KMS-11 (cell line): ENCODE results near the gene PGBD5.

Source experiments
- H2AFZ ChIP-seq: fragments of 200-600 bp; sonication (generic); 2 replicates; pipeline ENCODE4 v1.6.1; 2016; ENCODE audit warnings: antibody characterized with exemption, mixed run types, low read depth
- H3K27ac ChIP-seq: fragments of 200-600 bp; sonication (generic); 2 replicates; pipeline ENCODE4 v1.6.1; 2016; ENCODE audit warnings: mild to moderate bottlenecking, mixed run types
- H3K27me3 ChIP-seq: fragments of 200-600 bp; sonication (generic); 2 replicates; pipeline ENCODE4 v1.6.1; 2017; ENCODE audit warnings: mild to moderate bottlenecking, low read depth, mixed run types, moderate library complexity; ENCODE audit not compliant: insufficient read depth
- H3K36me3 ChIP-seq: fragments of 200-600 bp; sonication (generic); 2 replicates; pipeline ENCODE4 v1.6.1; 2017; ENCODE audit warnings: mild to moderate bottlenecking, mixed run types; ENCODE audit not compliant: insufficient read depth
- H3K4me1 ChIP-seq: fragments of 200-600 bp; sonication (generic); 2 replicates; pipeline ENCODE4 v1.6.1; 2016; ENCODE audit warnings: mild to moderate bottlenecking, low read depth, mixed run types; ENCODE audit not compliant: poor library complexity, severe bottlenecking
- H3K4me2 ChIP-seq: fragments of 200-600 bp; sonication (generic); 2 replicates; pipeline ENCODE4 v1.7.0; 2016; ENCODE audit warnings: mild to moderate bottlenecking, mixed run types
- H3K4me3 ChIP-seq: fragments of 200-600 bp; sonication (generic); IDR thresholded peaks from 2 replicates; pipeline ENCODE4 v1.6.1; 2017; ENCODE audit warnings: low read depth, low read length, mixed read lengths; ENCODE audit not compliant: insufficient read depth
- H3K79me2 ChIP-seq: fragments of 200-600 bp; sonication (generic); 2 replicates; pipeline ENCODE4 v1.6.1; 2016; ENCODE audit warnings: low read depth, mixed run types; ENCODE audit not compliant: insufficient read depth
- H3K9ac ChIP-seq: fragments of 200-600 bp; sonication (generic); 2 replicates; pipeline ENCODE4 v1.6.1; 2016; ENCODE audit warnings: mild to moderate bottlenecking, mixed run types
- H4K20me1 ChIP-seq: fragments of 200-600 bp; sonication (generic); 2 replicates; pipeline ENCODE4 v1.6.1; 2016; ENCODE audit warnings: mild to moderate bottlenecking, mixed run types; ENCODE audit not compliant: insufficient read depth
- TF ChIP-seq, protein P1 (sequence below): fragments of 200-600 bp; sonication (generic); conservative IDR thresholded peaks from 2 replicates; pipeline ENCODE4 v1.6.1; 2017; ENCODE audit warnings: low read depth, mild to moderate bottlenecking, antibody characterized with exemption, low read length, moderate library complexity, mixed read lengths

Gene PGBD5

DNA sequence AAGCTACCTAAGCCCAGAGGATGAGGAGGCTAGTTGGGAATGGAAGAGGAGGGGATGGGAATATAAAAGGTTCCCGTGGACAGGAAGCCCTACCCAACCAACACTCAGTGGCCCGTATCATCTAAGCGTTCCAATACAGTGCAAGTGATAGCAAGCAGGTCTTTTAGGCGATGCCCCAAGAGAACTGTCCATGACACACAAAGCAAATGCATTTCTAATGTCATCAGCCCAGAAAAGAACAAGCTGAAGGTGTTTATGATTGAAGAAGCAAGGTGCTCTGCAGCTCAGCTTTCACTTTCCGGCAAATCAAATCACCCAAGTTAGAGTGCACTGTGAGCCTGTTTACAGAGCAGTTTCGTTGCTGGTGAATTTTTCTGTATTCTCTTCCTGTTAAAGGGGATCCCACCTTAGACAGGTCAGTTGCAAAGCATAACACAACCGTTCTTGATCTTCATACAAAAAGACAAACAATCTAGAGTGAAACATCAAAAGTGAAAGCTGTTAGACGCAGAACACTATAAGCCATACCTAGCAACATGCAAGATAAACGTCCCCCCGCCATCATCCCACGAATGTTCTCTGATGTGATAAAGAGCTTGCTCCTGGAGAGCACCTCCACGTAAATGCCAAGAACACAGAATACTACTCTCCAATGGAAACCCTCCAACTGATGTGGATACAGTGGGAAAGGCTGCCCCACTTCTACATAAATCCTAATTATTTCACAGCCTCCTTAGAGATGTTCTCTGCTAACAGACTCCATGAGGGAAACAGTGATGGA is 54.0 kb downstream of the PGBD5 start:
- Histone ChIP-seq H3K4me1 (no peaks in the 10 kb centered on the region), H3K36me3 (no peaks in the 10 kb centered on the region), H3K27ac (no peak overlapping the region), H3K27me3 (no peaks in the 10 kb centered on the region), H3K79me2 (no peaks in the 10 kb centered on the region), H3K4me3 (no peak overlapping the region), H2AFZ (no peak overlapping the region), H4K20me1 (no peaks in the 10 kb centered on the region), H3K4me2 (no peak overlapping the region), H3K9ac (no peak overlapping the region)
- TF ChIP-seq, protein P1, sequence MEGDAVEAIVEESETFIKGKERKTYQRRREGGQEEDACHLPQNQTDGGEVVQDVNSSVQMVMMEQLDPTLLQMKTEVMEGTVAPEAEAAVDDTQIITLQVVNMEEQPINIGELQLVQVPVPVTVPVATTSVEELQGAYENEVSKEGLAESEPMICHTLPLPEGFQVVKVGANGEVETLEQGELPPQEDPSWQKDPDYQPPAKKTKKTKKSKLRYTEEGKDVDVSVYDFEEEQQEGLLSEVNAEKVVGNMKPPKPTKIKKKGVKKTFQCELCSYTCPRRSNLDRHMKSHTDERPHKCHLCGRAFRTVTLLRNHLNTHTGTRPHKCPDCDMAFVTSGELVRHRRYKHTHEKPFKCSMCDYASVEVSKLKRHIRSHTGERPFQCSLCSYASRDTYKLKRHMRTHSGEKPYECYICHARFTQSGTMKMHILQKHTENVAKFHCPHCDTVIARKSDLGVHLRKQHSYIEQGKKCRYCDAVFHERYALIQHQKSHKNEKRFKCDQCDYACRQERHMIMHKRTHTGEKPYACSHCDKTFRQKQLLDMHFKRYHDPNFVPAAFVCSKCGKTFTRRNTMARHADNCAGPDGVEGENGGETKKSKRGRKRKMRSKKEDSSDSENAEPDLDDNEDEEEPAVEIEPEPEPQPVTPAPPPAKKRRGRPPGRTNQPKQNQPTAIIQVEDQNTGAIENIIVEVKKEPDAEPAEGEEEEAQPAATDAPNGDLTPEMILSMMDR = no peak

DNA sequence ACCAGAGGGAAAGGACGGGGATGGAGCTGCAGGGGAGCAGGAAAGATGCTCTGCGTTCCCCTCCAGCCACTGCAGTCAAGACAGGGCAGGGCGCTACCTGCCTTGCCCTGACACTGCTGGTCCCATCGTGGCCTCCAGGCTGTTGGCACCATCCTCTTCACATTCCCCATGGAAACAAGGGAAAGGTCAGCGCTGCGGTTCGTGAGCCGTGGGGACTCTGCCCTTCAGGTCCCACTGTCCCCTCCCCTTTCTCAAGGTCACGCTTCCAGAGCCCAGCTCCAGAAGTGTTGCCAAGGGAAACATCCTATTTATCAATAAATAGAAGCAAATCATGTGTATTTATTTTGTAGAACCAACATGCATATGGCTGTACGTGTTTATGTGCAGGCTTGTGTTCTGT is 56.0 kb downstream of the PGBD5 start:
- Histone ChIP-seq H3K4me3 (no peak overlapping the region), H3K4me2 (no peak overlapping the region), H3K36me3 (no peaks in the 10 kb centered on the region), H3K4me1 (no peaks in the 10 kb centered on the region), H4K20me1 (no peaks in the 10 kb centered on the region), H3K27ac (no peak overlapping the region), H3K27me3 (no peaks in the 10 kb centered on the region), H3K79me2 (no peaks in the 10 kb centered on the region), H3K9ac (no peak overlapping the region), H2AFZ (no peak overlapping the region)
- TF ChIP-seq, protein P1 = no peak

DNA sequence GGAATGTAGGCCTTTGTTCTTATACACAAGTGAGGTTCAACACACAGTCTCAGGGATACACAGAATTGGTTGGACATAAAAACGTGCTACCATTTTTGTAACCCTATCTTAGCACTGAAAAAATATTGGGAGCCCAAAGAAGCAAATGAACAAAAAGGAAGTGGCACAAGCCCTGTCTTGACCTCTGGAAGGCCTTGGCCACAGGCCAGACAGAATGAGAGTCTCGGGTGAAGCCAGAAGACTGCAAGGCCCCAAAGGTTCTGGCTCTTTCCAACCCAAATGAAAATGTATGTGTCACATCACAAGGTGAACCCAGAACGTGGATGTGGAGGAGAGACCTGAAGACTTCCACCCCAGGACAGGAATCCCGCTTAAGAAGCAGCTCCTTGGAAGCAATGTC is 57.3 kb downstream of the PGBD5 start:
- H2AFZ ChIP-seq = no peak overlapping the region
- no peaks in the 10 kb centered on the region for H4K20me1 ChIP-seq
- no peak overlapping the region for H3K4me3 ChIP-seq
- H3K27ac ChIP-seq = no peak overlapping the region
- no peaks in the 10 kb centered on the region for H3K79me2 ChIP-seq
- H3K9ac ChIP-seq = no peak overlapping the region
- TF ChIP-seq, protein P1 = no peak
- H3K4me1 ChIP-seq = no peaks in the 10 kb centered on the region
- no peaks in the 10 kb centered on the region for H3K27me3 ChIP-seq
- no peaks in the 10 kb centered on the region for H3K36me3 ChIP-seq
- H3K4me2 ChIP-seq = no peak overlapping the region

DNA sequence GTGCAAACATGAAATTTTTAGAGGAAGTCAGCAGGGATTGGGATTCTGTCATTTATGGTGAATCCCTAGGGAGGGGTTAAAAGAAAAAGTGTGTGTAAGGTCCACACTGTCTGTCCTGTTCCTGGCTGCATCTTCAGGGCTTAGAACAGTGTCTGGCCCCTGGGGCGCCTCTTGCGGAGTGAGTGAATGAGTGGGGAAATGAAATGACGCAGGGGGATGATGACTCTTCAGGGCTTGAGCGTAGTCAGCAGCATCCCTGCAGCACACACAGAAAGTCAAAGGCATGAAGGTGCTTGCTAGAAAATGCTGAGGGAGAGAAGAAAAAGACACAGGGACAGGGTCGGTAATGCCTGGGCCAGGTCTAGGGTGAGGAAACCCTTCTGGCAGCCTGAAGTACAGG is 57.8 kb downstream of the PGBD5 start:
- Histone ChIP-seq H2AFZ (no peak overlapping the region), H3K4me1 (no peaks in the 10 kb centered on the region), H3K27ac (no peak overlapping the region), H3K9ac (no peak overlapping the region), H3K36me3 (no peaks in the 10 kb centered on the region), H3K4me3 (no peak overlapping the region), H3K79me2 (no peaks in the 10 kb centered on the region), H3K4me2 (no peak overlapping the region), H4K20me1 (no peaks in the 10 kb centered on the region), H3K27me3 (no peaks in the 10 kb centered on the region)
- TF ChIP-seq, protein P1 = no peak
